Transverse colon (tissue), 4 donors: ENCODE data around the gene BMS1. TPM values are rescaled to one million over a fixed set of nuclear protein-coding genes. Genes with fewer than 3 reads are reported as not detected.
A peak's percentile ranks its signal among the peaks of the same experiment; 100 is the strongest.

ENCODE experiments used
- DNase-seq: peaks from one replicate; pipeline ENCODE4 v3.0.0-alpha.2; 2019
- H3K27ac ChIP-seq, 4 donors: fragments of 200-600 bp; sonication (generic); 2 replicates each; pipeline ENCODE4 v1.5.1; 2016 to 2018; ENCODE audit warnings: inconsistent platforms in 4 of 4
- H3K27me3 ChIP-seq: fragments of 200-600 bp; sonication (generic); 2 replicates; pipeline ENCODE4 v1.5.1; 2017; ENCODE audit warnings: inconsistent platforms
- H3K36me3 ChIP-seq, 4 donors: fragments of 200-600 bp; sonication (generic); 2 replicates each; pipeline ENCODE4 v1.5.1; 2017 to 2019; ENCODE audit warnings: inconsistent platforms in 4 of 4
- H3K4me1 ChIP-seq, 4 donors: fragments of 200-600 bp; sonication (generic); 2 replicates each; pipeline ENCODE4 v1.5.1; 2017 to 2020; ENCODE audit warnings: inconsistent platforms in 4 of 4
- H3K4me3 ChIP-seq, 4 donors: fragments of 200-600 bp; sonication (generic); 1 replicate in 1 of 4; 2 replicates in 3 of 4; pipeline versions ENCODE4 v1.5.1 to v1.6.1; 2017 to 2019; ENCODE audit warnings: inconsistent platforms in 4 of 4
- H3K9me3 ChIP-seq, 2 donors: fragments of 200-600 bp; sonication (generic); 2 replicates each; pipeline ENCODE4 v1.5.1; 2017 to 2019; ENCODE audit warnings: inconsistent platforms in 2 of 2
- CTCF ChIP-seq, 5 experiments: fragments of 200-600 bp in 3 of 5; fragments of 450-650 bp in 2 of 5; sonication (generic) in 3 of 5; IDR thresholded peaks; 1 replicate in 2 of 5; 2 replicates in 3 of 5; pipeline ENCODE4 v1.5.1; 2016 to 2017; ENCODE audit warnings: antibody characterized with exemption in 5 of 5, inconsistent platforms in 3 of 5, mild to moderate bottlenecking in 2 of 5, moderate library complexity in 1 of 5
- EP300 ChIP-seq: sonication (generic); formaldehyde crosslinking; IDR thresholded peaks from one replicate; pipeline ENCODE4 v1.6.1; 2017; ENCODE audit warnings: antibody characterized with exemption, low read depth
- POLR2A ChIP-seq: fragments of 450-650 bp; IDR thresholded peaks from one replicate; pipeline ENCODE4 v1.6.1; 2016; ENCODE audit warnings: antibody characterized with exemption, mild to moderate bottlenecking, moderate library complexity
- POLR2AphosphoS5 ChIP-seq, 3 donors: sonication (generic); formaldehyde crosslinking; IDR thresholded peaks; one replicate each; pipeline ENCODE4 v1.6.1; 2016; ENCODE audit warnings: antibody characterized with exemption in 3 of 3
- WGBS, 2 donors: methylation state at CpG; one replicate each; pipeline ENCODE4 v1.1.5; 2018; ENCODE audit warnings: low coverage in 1 of 2; 5-methylcytosine and 5-hydroxymethylcytosine counted together
- in situ Hi-C, 4 donors: fragments of 200-750 bp; cut with MboI; loops; one replicate each; pipeline versions ENCODE4 v1.15.0 to v1.15.1; 2017; ENCODE audit warnings: low sequenced_read_pairs in 3 of 4, low pct_ligation_motif_present in 1 of 4, low pct_unique_long_range_greater_than_20kb in 1 of 4
- intact Hi-C: fragments of 100-400 bp; cut with DNase I; formaldehyde crosslinking; loops from one replicate; pipeline ENCODE4 v1.15.1; 2023; ENCODE audit warnings: low total_unique reads
- total RNA-seq, 4 donors: library from RNA; depleted of rRNA; stranded (reverse); fragments of >200 nt; gene quantifications; one replicate each; pipeline ENCODE4 v1.1.0, GENCODE V29; 2016

BMS1 gene
- total RNA-seq, 4 donors from 2014 or later, result 6.8 to 12.2 (median 9.9) TPM

DNA sequence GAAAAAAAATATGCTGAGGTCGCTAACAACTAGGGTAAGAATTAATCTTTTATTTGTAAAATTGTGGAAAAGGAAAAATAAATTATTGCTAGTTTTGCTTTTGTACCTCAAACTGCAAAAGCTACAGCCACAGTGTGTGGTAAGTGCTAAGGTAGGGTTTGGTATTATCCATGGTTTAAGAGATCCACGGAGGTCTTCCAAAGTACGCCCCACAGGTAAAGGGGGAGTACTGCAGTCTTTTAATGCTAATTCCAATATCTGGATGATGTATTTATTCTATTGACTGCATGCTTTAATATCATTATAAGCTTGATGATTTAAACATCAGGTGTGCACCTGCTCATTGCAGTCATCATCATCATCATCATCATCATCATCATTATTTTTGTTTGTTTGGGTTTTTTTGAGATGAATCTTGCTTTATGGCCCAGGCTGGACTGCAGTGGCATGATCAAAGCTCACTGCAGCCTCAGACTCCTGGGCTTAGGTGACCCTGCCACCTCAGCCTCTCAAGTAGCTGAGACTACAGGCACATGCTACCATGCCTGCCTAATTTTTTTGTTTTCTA is 38.4 kb upstream of the BMS1 start:
- WGBS, 2 donors, result 44 to 56% methylated on average over 3 of the region's 3 CpGs
- Histone ChIP-seq H3K4me3 (no peak overlapping the region), H3K27ac (no peak overlapping the region), H3K27me3 (peaks cover 10% of the 10 kb centered on the region), H3K4me1 (no peaks in the 10 kb centered on the region), H3K36me3 (no peaks in the 10 kb centered on the region), H3K9me3 (peaks cover 0 to 14% of the 10 kb centered on the region in 2 donors)
- TF ChIP-seq POLR2A (no peak), CTCF (IDR thresholded peaks at IDR 0.05) (no peak), POLR2AphosphoS5 (IDR thresholded peaks at IDR 0.05) (no peak), EP300 (no peak)
- in situ Hi-C loops, result no loop called here
- intact Hi-C loops, result no loop called here
- DNase-seq, result no peak

DNA sequence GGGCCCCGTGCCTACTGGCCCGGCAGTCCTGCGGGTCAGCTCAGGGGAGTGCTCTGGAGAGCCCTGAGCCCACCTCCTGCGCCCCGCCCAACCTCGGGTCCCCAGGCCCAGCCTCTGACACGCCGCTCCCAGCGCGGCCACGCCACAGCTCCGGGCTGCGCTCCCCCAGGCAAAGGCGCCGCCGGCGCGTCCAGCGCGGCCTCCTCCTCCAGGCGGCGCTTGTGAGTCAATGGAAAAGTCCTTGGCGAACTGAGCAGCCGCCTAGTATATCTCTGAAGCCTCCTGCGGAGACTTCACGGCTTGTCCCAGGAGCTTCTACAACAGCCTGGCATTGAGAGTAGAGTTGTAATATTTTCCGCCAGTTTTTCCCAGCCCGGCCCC is 29.5 kb upstream of the BMS1 start:
- DNase-seq, result peak; percentile 83
- peak overlapping the region; percentile 6 to 66 (median 42) for H3K4me3 ChIP-seq
- H3K27ac ChIP-seq, result peak overlapping the region; percentile 37 to 57 (median 50)
- peaks cover 54% of the 10 kb centered on the region for H3K27me3 ChIP-seq
- no peaks in the 10 kb centered on the region for H3K9me3 ChIP-seq
- TF ChIP-seq POLR2A (no peak), CTCF (IDR thresholded peaks at IDR 0.05) (peak; percentile 76 to 93 (median 87))
- WGBS, 2 donors, result 0 to 1% methylated on average over 3 to 24 of the region's 28 CpGs
- peaks cover 0 to 30% (median 25%) of the 10 kb centered on the region in 4 donors for H3K4me1 ChIP-seq
- no peaks in the 10 kb centered on the region for H3K36me3 ChIP-seq
- intact Hi-C loops, result loop anchor here (5.0 kb wide), 1 partner anchor 354 kb away; no protein-coding TSS in a partner anchor
- in situ Hi-C loops, result no loop called here

DNA sequence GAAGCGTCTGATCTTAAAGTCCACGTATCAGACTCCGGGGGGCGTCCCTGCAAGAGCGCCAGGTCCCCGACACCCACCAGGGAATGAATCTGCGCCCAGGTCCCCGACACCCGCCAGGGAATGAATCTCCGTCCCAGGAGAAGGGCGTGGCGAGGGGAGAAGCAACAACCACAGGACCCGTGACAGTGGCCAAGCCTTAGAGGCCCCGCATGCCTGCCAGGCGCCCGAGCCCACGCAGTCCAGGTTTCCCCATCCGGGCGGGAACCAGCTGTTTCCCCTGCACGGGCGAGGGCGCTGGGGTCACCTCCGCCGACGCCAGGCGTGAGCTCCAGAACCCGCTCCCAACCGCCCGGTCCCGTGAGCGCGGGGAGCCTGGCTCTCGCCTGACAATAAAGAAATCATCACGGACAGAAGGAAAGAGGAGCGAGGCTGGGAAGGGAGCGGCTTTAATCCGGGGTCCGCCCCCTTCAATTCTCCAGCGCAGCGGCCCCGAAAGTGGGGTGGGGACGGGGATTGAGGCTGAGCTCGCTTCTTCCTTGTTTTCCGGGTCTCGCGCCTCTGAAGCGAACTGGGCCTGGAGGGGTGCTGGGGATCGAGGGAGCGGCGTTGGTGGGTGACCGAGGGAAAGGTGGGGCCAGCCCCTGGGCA is 29.0 kb upstream of the BMS1 start:
- no peak for DNase-seq
- Histone ChIP-seq H3K36me3 (no peaks in the 10 kb centered on the region), H3K4me1 (peaks cover 0 to 30% (median 25%) of the 10 kb centered on the region in 4 donors), H3K27me3 (peaks cover 49% of the 10 kb centered on the region), H3K4me3 (peak overlapping the region; percentile 37 to 66 (median 44)), H3K9me3 (no peaks in the 10 kb centered on the region), H3K27ac (peak overlapping the region; percentile 37 to 57 (median 50))
- 3% methylated on average over 40 of the region's 51 CpGs; no CpG with 5 or more reads in 1 of the 2 donors for WGBS, 2 donors
- intact Hi-C loops, result loop anchor here (5.0 kb wide), 1 partner anchor 354 kb away; no protein-coding TSS in a partner anchor
- in situ Hi-C loops, result no loop called here
- no peak for TF ChIP-seq POLR2AphosphoS5 (IDR thresholded peaks at IDR 0.05)
- peak in 1 of 5 experiments; percentile 4 for TF ChIP-seq CTCF (IDR thresholded peaks at IDR 0.05)
- TF ChIP-seq EP300, result no peak

DNA sequence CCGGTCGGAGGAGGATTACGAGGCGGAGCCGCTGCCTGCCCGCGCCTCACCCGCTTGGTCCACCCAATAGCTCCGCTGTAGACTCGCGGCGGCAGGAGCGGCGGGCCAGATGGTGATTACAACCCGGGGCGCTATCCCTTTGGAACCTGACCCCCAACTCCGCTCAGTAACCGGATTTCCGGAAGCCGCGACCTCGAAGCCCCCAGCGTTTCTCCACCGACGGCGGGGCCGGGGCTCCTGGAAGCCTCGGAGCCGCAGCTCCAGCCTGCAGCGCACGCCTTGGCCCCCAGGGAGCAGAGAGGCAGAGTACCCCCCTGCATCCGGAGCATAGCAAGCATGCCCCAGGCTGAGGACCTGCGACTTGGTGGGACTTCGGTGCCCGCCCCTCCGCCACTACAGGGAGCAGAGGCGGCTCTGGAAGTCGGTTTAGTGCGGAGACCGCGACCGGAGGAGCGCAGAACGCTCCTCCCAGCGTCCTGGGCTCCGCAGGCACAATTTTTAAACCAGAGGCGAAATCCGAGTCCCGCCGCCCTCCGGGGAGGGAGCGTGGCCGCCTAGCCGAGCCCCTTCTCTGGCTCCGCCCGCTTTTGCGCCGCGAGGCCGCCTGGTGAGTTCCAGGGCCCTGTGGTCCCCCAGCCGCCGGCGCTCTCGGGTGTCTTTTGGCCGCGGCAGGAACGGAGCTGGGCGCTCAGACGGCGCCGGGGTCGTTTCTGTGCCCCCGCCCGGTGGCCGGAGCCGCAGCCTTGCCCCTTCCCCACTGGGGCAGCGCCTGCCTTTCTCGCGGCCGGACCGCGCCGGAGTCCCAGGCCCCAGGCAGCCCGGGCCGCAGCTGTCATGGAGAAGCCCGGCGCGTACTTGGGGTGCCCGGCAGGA is 28.2 kb upstream of the BMS1 start:
- no peak for TF ChIP-seq POLR2A
- TF ChIP-seq CTCF (IDR thresholded peaks at IDR 0.05), result peak in 1 of 5 experiments; percentile 10
- no peaks in the 10 kb centered on the region for H3K9me3 ChIP-seq
- no peaks in the 10 kb centered on the region for H3K36me3 ChIP-seq
- intact Hi-C loops (loop anchor here (5.0 kb wide), 1 partner anchor 353 kb away; no protein-coding TSS in a partner anchor), in situ Hi-C loops (no loop called here)
- peaks cover 0 to 30% (median 25%) of the 10 kb centered on the region in 4 donors for H3K4me1 ChIP-seq
- H3K27me3 ChIP-seq, result peaks cover 48% of the 10 kb centered on the region
- H3K4me3 ChIP-seq, result peak overlapping the region; percentile 37 to 66 (median 44)
- 3% methylated on average over 43 of the region's 89 CpGs; no CpG with 5 or more reads in 1 of the 2 donors for WGBS, 2 donors
- peak overlapping the region in 3 of 4 donors; percentile 37 to 70 (median 57) for H3K27ac ChIP-seq
- no peak for DNase-seq
